NCI-H2081 treated with DMSO at 0.1 percent for 48 hours (cell line): ENCODE data around the gene DCDC1.

Experiments used
- DNase-seq: peaks from one replicate; lab custom pipeline; 2025; lab: John Stamatoyannopoulos, UW

Gene DCDC1

GRCh38 chr11:30853439-30853838 is 516.1 kb downstream of the DCDC1 start:
- peak; percentile 6 for DNase-seq

- DNase-seq: no peak
Observed at GRCh38 chr11:30852645-30853044, 516.9 kb downstream of the DCDC1 start.

- DNase-seq: no peak
Observed at GRCh38 chr11:30852091-30852490, 517.4 kb downstream of the DCDC1 start.

- DNase-seq: no peak
Observed at GRCh38 chr11:30837252-30837651, 532.3 kb downstream of the DCDC1 start.

GRCh38 chr11:30832831-30833230 is 536.7 kb downstream of the DCDC1 start:
- no peak for DNase-seq

GRCh38 chr11:30830681-30831080 is 538.9 kb downstream of the DCDC1 start:
- no peak for DNase-seq

GRCh38 chr11:30826911-30827310 is 542.6 kb downstream of the DCDC1 start:
- DNase-seq: no peak

GRCh38 chr11:30825723-30826122 is 543.8 kb downstream of the DCDC1 start:
- DNase-seq: no peak

GRCh38 chr11:30823119-30823518 is 546.4 kb downstream of the DCDC1 start:
- DNase-seq: no peak

- no peak for DNase-seq
Observed at GRCh38 chr11:30821438-30821965, 548.0 kb downstream of the DCDC1 start.

GRCh38 chr11:30818721-30819120 is 550.8 kb downstream of the DCDC1 start:
- DNase-seq: no peak

GRCh38 chr11:30816959-30817880 is 552.3 kb downstream of the DCDC1 start:
- DNase-seq: no peak

- no peak for DNase-seq
Observed at GRCh38 chr11:30815619-30816018, 553.9 kb downstream of the DCDC1 start.

- DNase-seq: no peak
Observed at GRCh38 chr11:30814737-30815136, 554.8 kb downstream of the DCDC1 start.
